ENCODE results near the gene ITGA4. TPM values are rescaled to one million over a fixed set of nuclear protein-coding genes. Genes with fewer than 3 reads are reported as not detected.

ITGA4 gene
- total RNA-seq, 4 donors from 2014 or later = 2.0 to 5.7 (median 3.9) TPM

GRCh38 chr2:181581534-181581933 is 124.3 kb downstream of the ITGA4 start:
- intact Hi-C loops (cut with DNase I; ENCODE audit: low total_unique reads) = no loop called here
- WGBS, 2 donors = 68 to 79% methylated on average over 2 of the region's 2 CpGs
- no peak overlapping the region for H3K4me3 ChIP-seq (ENCODE audit: low read depth, poor library complexity, severe bottlenecking)
- TF ChIP-seq POLR2A (IDR thresholded peaks at IDR 0.05) (no peak), CTCF (IDR thresholded peaks at IDR 0.05) (no peak)
- DNase-seq (ENCODE audit: low spot score in 2 of 2) = no peak

GRCh38 chr2:181585732-181586131 is 128.5 kb downstream of the ITGA4 start:
- intact Hi-C loops (cut with DNase I; ENCODE audit: low total_unique reads) = no loop called here
- 54 to 61% methylated on average over 3 of the region's 3 CpGs for WGBS, 2 donors
- TF ChIP-seq POLR2A (IDR thresholded peaks at IDR 0.05) = no peak

More at GRCh38 chr2:181585732-181586131, 128.5 kb downstream of the ITGA4 start:
- no peak overlapping the region for H3K4me3 ChIP-seq (ENCODE audit: low read depth, poor library complexity, severe bottlenecking)
- DNase-seq (ENCODE audit: low spot score in 2 of 2) = no peak

Other genes with a start within 250 kb of the ITGA4 start
- not detected for gene CERKL, start 199.7 kb downstream of the ITGA4 start, total RNA-seq
- not detected for gene NEUROD1, start 223.1 kb downstream of the ITGA4 start, total RNA-seq

All from lower leg skin (tissue), 4 donors.